ENCODE data around the gene GULP1. TPM values are rescaled to one million over a fixed set of nuclear protein-coding genes. Genes with fewer than 3 reads are reported as not detected.

Gene GULP1
- total RNA-seq, 1 experiment from 2014 or later = 7.8 TPM

DNA sequence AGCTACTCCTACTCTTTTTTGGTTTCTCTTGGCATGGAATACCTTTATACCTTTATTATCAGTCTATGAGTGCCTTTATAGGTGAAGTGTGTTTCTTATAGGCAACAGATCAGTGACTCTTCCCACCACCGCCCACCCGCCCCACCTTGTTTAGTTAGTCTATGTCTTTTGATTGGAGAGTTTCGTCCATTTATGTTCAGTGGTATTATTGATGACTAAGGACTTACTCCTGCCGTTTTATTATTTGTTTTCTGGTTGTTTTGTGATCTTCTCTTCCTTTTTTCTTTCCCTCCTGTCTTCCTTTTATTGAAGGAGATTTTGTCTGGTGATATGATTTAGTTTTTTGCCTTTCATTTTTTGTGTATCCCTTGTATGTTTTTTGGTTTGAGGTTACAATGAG lies 179.5 kb downstream of the GULP1 start:
- no peak for DNase-seq (ENCODE audit: low spot score)

DNA sequence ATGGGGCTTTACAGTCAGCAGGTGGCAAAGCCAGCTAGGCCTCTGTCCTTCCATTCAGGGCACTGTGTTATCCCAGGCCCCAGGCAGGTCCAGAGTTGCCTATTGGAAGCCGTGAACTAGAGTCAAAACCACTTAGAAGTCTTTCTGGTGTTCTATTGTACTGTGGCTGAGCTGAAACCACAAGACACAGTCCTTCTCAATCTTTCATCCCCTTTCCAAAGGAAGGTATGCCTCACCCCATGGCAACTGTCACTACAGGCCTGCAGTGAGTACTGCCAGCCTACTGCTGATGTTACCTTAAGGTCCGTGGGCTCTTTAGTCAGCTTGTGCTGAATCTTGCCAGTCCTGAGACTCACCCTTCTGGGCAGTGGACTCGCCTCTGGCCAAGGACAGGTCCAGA lies 181.6 kb downstream of the GULP1 start:
- no peak for DNase-seq (ENCODE audit: low spot score)

- DNase-seq (ENCODE audit: low spot score) = no peak
Observed at GRCh38 chr2:188474316-188474715, 182.6 kb downstream of the GULP1 start.

DNA sequence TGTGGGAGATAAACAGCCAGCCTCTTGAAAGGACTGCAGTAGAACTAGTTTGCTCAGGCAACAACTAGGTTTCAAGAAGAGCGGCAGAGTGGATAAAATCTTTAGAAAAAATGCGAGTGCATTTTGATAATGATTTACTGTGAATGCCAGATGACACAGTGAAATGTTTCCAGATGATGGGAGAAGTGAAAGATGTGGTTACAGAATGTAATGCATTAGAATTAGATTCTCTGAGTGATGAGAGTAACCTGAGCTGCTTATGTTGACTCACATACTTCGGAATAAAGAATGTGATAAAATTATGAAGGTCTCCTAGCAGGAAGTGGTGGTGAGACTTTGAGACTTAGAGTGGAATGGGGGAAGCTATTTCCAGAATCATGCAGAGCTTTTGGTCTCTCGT lies 184.3 kb downstream of the GULP1 start:
- peak; percentile 15 for DNase-seq (ENCODE audit: low spot score)

DNA sequence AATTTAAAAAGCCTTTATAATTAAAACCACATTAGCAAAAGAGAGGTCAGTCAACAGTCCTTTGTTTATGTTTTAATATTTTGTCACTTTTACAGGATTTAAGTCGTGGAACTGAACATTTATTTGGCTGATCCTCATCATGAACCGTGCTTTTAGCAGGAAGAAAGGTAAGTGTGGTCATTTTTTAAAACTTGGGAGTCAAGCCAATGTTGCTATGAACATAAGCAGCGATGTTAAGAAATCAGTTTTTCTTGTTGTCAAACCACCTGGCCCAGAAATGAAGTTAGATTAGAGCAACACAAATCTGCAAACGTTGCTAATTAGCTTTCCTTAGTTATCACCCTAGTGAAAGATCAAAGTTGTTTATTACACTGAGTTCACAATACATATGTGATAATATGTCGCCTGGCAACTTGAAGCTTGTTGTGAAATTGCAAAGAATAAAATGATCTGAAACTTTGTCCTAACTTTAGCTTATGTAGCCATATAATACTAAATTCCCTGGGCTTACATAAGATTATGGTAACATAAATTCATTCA lies 186.0 kb downstream of the GULP1 start:
- no peak for DNase-seq (ENCODE audit: low spot score)

- DNase-seq (ENCODE audit: low spot score) = no peak
Observed at GRCh38 chr2:188478724-188479123, 187.1 kb downstream of the GULP1 start.

DNA sequence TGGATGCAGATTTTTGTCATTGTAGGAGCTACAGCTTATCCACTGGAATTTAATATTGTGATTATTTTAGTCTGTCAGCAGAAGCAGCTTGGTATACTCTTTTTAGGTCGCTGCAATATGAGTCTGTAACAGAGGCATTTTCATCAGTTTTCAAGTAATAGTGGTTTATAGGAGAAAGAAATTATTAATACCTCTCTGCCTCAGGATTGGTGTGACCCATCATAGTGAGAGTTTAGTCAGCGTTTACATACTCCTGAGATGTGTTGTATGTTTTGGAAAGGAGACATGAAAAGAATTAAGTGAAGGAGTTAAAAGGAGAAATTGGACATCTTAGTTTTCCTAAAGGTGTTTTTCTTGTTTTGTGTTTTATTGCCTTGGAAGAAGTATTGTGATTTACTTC lies 189.8 kb downstream of the GULP1 start:
- no peak for DNase-seq (ENCODE audit: low spot score)

- DNase-seq (ENCODE audit: low spot score) = no peak
Observed at GRCh38 chr2:188485496-188485895, 193.8 kb downstream of the GULP1 start.

DNA sequence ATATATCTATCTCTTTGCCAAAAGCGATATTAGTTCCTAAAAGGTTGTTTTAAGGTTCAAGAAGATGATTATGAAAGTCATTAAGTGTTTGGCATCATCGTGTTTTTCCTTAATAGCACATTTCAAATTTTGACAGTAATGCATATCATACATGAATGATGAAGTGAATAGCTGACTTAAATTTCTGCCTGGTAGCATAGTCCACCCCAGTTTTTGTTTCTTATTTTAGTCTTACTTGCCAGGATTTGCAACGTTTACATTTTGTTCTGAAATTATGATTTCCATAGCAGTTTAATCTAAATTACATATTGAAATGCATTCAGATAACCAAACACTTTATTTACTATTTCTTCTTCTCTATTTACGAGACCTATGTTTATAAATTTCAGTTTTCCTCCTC lies 201.1 kb downstream of the GULP1 start:
- no peak for DNase-seq (ENCODE audit: low spot score)

GRCh38 chr2:188494906-188495305 lies 203.2 kb downstream of the GULP1 start:
- no peak for DNase-seq (ENCODE audit: low spot score)

DNA sequence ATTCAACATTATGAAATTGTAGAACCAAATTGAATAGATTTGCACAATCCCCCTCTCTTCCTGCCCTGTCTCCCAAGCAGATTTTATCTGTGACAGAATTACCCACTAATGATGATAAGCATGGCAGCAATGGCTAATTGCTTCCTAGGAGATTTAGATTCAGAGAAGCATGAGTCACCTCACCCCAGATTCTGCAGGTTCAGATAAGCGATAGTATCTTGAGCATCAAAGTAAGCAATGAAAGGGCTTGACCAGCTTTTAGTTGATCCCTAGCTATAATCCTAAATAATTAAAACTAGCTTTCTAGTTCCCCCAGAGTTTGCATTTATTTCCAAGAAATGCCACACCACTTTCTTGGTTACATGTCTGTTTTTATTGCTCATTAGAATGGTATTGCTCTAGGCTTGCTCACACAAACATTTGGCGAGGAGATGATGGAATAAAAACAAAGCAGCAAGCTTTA lies 204.3 kb downstream of the GULP1 start:
- DNase-seq (ENCODE audit: low spot score) = no peak

DNA sequence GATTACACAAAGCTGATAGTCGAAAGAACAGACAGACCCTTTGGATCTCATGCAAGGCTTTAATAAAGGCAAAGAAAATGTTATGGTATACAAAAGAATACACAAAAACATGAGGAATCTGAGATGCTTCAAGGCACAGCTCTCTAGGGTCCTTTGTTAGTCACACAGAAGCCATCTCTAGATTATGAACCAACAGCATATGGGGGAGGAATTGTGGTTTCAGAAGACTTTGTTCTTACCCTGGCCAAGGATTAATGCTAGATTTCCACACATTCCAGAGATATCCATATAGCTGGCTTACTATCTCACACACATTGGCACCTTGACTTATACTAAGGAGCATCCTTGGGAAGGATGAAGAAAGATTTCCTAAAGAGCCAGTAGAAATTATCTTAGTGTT lies 206.1 kb downstream of the GULP1 start:
- DNase-seq (ENCODE audit: low spot score) = no peak

DNA sequence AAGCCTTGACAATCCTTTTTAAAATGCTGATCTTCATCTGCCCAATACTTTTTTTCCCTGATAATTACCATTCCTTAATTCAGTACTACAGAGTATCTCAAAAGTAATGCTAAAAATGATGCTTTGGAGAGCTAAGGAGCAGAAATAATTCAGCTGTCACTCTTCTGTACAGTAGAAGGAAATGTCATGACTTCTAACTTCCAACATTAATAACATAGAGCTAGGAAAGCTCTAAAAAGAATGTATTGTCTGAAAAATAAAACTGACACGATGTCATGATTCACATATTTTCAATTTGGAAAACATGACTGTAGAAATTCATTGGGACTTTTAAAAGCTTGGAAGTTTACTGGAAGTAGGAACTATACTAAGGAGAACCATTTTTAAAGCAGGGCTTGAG lies 212.3 kb downstream of the GULP1 start:
- DNase-seq (ENCODE audit: low spot score) = no peak

- DNase-seq (ENCODE audit: low spot score) = no peak
Observed at GRCh38 chr2:188506843-188507242, 215.2 kb downstream of the GULP1 start.

DNA sequence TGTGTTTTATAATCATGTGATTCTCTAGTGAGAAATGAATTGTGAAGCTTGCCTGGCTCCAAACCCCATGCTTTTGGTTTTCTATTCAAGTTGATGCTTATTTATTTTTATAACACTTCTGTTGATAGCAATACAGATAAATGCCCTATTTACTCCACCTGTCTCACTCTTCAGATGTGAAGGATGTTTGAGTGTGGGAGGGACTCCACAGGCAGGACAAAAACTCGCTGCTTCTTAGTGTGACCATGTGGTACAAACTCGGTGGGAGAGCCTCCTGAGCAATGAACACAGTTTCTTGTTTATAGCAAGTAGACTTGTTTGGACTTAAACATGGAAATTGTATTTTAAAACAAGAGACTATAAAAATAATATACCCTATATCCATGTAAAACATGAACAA lies 219.7 kb downstream of the GULP1 start:
- DNase-seq (ENCODE audit: low spot score) = no peak

DNA sequence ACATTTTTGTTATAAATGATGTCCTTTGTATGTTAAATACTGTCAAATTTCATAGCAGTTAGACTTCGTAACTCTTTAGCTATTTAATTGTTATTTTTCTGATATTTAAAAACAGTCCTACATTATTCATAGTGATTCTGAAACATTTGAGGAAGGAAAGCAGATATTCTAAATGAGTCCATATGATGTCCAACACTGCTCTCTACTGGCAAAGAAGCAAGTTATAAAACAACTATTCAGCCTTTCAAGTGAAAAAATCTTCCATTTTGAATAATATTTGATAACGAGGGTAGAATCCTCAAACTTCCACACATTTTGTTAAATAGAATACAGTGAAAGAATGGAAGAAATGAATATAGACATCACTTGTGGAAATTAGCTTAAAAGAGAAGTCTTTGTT lies 220.8 kb downstream of the GULP1 start:
- DNase-seq (ENCODE audit: low spot score) = peak; percentile 54

DNA sequence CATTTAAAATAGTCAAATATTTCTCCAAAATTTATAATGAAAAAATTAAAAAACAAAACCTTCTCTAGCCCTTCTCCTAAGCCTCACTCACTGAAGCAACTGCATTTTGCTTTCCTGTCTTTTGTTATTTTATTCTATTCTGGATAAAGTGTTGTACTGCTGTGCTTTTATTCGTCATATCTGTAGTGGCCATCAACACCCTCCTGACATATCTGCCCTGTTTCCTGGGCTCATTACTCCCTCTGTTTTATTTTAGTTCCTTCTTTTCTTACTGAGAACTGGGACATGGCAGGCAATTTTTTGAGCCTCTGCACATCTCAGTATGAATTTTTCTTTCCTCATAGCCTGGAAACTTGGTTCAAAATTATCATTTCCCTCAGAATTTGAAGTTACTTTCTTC lies 224.2 kb downstream of the GULP1 start:
- DNase-seq (ENCODE audit: low spot score) = no peak

DNA sequence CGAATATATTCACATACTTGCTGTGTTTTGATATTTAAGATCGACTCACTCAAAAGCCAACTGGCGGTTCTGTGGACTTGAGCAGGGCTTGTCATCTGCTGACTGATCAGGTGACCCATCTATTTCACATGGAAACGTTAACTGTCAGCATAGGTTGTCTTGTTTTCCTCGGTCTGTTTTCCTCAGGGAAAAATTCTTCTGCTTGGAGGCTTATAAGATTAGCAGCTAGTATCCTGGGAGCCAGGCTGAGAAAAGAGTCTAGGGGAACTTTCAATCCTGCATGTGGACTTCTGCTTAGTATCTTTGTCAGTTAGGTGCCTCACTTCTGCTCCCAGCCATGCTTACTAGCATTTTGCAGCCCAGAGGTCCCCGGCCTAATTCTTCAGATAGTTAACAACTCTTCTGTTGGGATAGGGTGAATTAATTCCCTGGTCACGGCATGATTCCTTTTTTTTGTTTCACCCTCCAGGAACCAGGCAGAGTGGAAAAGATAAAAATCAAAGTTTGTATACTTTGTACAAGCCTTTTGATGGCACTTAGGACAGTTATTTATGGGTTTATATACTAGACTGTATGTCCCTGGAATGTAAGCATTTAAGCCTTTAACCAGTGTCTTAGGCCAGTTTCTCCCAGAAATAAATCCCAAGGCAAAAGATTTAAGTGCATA lies 226.0 kb downstream of the GULP1 start:
- no peak for DNase-seq (ENCODE audit: low spot score)

DNA sequence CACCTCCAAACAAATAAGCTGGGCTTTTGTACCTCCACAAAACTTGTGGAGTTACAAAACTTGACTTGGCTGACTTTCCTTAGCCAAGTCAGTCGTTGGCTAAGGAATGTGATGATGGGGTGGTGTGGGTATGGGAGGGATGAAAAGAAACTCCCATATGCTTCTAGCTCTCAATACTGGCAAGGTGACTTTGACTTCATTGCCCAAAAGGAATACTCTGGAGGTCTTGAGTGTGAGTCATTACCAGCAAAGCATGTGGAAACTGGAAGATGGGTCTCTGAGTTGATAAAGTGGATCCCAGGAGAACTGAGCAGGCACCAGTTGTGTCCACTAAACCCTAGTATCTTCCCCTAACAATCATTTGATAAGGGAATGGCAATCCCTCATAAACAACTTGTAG lies 226.7 kb downstream of the GULP1 start:
- DNase-seq (ENCODE audit: low spot score) = no peak

GRCh38 chr2:188519136-188519535 lies 227.5 kb downstream of the GULP1 start:
- DNase-seq (ENCODE audit: low spot score) = no peak

GRCh38 chr2:188522517-188522916 lies 230.8 kb downstream of the GULP1 start:
- no peak for DNase-seq (ENCODE audit: low spot score)

GRCh38 chr2:188523919-188524318 lies 232.2 kb downstream of the GULP1 start:
- DNase-seq (ENCODE audit: low spot score) = no peak

GRCh38 chr2:188524519-188525113 lies 232.9 kb downstream of the GULP1 start:
- DNase-seq (ENCODE audit: low spot score) = peak; percentile 72

All from HT-29 (cell line).